Endodermal cell (in vitro differentiated cells): ENCODE data around the gene DYRK1A. TPM values are rescaled to one million over a fixed set of nuclear protein-coding genes. Genes with fewer than 3 reads are reported as not detected.

Source experiments
- DNase-seq: peaks from one replicate; pipeline ENCODE4 v3.0.0-alpha.2; 2017
- H3K27ac ChIP-seq: 2 replicates; pipeline ENCODE4 v1.5.1; 2013; ENCODE audit warnings: mild to moderate bottlenecking, low read depth, low read length, moderate library complexity
- H3K27me3 ChIP-seq: 2 replicates; pipeline ENCODE4 v1.6.1; 2013; ENCODE audit warnings: mild to moderate bottlenecking, low read length, moderate library complexity; ENCODE audit not compliant: insufficient read depth, control insufficient read depth, poor library complexity, severe bottlenecking
- H3K36me3 ChIP-seq: 2 replicates; pipeline ENCODE4 v1.7.0; 2013; ENCODE audit warnings: mild to moderate bottlenecking, low read length, moderate library complexity; ENCODE audit not compliant: control insufficient read depth, insufficient read depth
- H3K4me1 ChIP-seq: one replicate; pipeline ENCODE4 v1.7.0; 2013; ENCODE audit warnings: low read length; ENCODE audit not compliant: control insufficient read depth, insufficient read depth
- H3K4me3 ChIP-seq: 2 replicates; pipeline ENCODE4 v1.5.1; 2013; ENCODE audit warnings: mild to moderate bottlenecking, low read length, moderate library complexity
- H3K9ac ChIP-seq: 2 replicates; pipeline ENCODE4 v1.6.1; 2013; ENCODE audit warnings: mild to moderate bottlenecking, low read length, moderate library complexity; ENCODE audit not compliant: poor library complexity, severe bottlenecking; ENCODE audit errors: extremely low read depth
- H3K9me3 ChIP-seq: 2 replicates; pipeline ENCODE4 v1.6.1; 2013; ENCODE audit warnings: mild to moderate bottlenecking, low read length, moderate library complexity; ENCODE audit not compliant: control insufficient read depth
- H3K27ac Mint-ChIP-seq: 2 replicates; pipeline ENCODE4 v1.8.0; 2020; ENCODE audit warnings: mixed read lengths
- H3K27me3 Mint-ChIP-seq: 2 replicates; pipeline ENCODE4 v1.8.0; 2021; ENCODE audit warnings: mild to moderate bottlenecking, mixed read lengths; ENCODE audit not compliant: insufficient read depth
- H3K36me3 Mint-ChIP-seq: 2 replicates; pipeline ENCODE4 v1.8.0; 2020; ENCODE audit warnings: low read depth, mixed read lengths
- H3K4me1 Mint-ChIP-seq: 2 replicates; pipeline ENCODE4 v1.8.0; 2020; ENCODE audit warnings: mixed read lengths
- H3K4me3 Mint-ChIP-seq: 2 replicates; pipeline ENCODE4 v1.8.0; 2020; ENCODE audit warnings: mild to moderate bottlenecking, moderate library complexity, mixed read lengths
- H3K9me3 Mint-ChIP-seq: 2 replicates; pipeline ENCODE4 v1.8.0; 2020; ENCODE audit warnings: mild to moderate bottlenecking, mixed read lengths
- CTCF ChIP-seq: fragments of 200-600 bp; sonication (generic); conservative IDR thresholded peaks from 2 replicates; pipeline ENCODE4 v1.5.0; 2021; ENCODE audit warnings: antibody characterized with exemption, mild to moderate bottlenecking
- WGBS, 2 experiments: methylation state at CpG; one replicate each; pipeline versions ENCODE4 v1.1.5 to v1.1.7; 2013; ENCODE audit warnings: missing lambda C conversion rate in 2 of 2, mixed read lengths in 1 of 2; ENCODE audit not compliant: insufficient coverage in 1 of 2, insufficient read length in 1 of 2; 5-methylcytosine and 5-hydroxymethylcytosine counted together
- total RNA-seq, 2 donors: library from RNA; stranded (reverse); fragmentation: NEBNext Ultra II Directional in 1 of 2; extraction: Animal tissue kit (Norgen Biotek cat#: 25700) in 1 of 2; gene quantifications; 2 replicates in 1 of 2; 3 replicates in 1 of 2; pipeline ENCODE4 v1.2.1, GENCODE V29; 2021

DYRK1A gene
- total RNA-seq, 2 donors from 2014 or later, result 73.9 to 75.2 TPM

- Mint-ChIP-seq H3K36me3 (peaks cover 73% of the 10 kb centered on the region), H3K4me3 (no peak overlapping the region), H3K27ac (peak overlapping the region; percentile 60), H3K27me3 (no peaks in the 10 kb centered on the region), H3K9me3 (no peaks in the 10 kb centered on the region), H3K4me1 (peaks cover 27% of the 10 kb centered on the region)
- H3K4me3 ChIP-seq, result no peak overlapping the region
- peaks cover 6% of the 10 kb centered on the region for H3K4me1 ChIP-seq
- no peak for TF ChIP-seq CTCF
- no peak for DNase-seq
- no peaks in the 10 kb centered on the region for H3K27me3 ChIP-seq
- peaks cover 87% of the 10 kb centered on the region for H3K36me3 ChIP-seq
- H3K9ac ChIP-seq, result no peak overlapping the region
- H3K9me3 ChIP-seq, result no peaks in the 10 kb centered on the region
- WGBS, 2 experiments, result 92 to 97% methylated on average over 5 to 8 of the region's 8 CpGs
- H3K27ac ChIP-seq, result no peak overlapping the region
Measured at GRCh38 chr21:37514038-37514667, 147.6 kb downstream of the DYRK1A start.

- no peak for TF ChIP-seq CTCF
- WGBS, 2 experiments, result 98 to 100% methylated on average over 2 to 7 of the region's 7 CpGs
Measured at GRCh38 chr21:37516998-37517397, 150.4 kb downstream of the DYRK1A start.

GRCh38 chr21:37520801-37521200, 154.2 kb downstream of the DYRK1A start:
- 89 to 97% methylated on average over 6 to 11 of the region's 11 CpGs for WGBS, 2 experiments
- Histone ChIP-seq H3K9me3 (no peaks in the 10 kb centered on the region), H3K27me3 (no peaks in the 10 kb centered on the region), H3K36me3 (peaks cover 24% of the 10 kb centered on the region), H3K4me3 (no peak overlapping the region), H3K9ac (no peak overlapping the region), H3K4me1 (peaks cover 19% of the 10 kb centered on the region), H3K27ac (no peak overlapping the region)
- Mint-ChIP-seq H3K4me3 (no peak overlapping the region), H3K27me3 (no peaks in the 10 kb centered on the region), H3K27ac (no peak overlapping the region), H3K9me3 (peaks cover 7% of the 10 kb centered on the region), H3K4me1 (peaks cover 41% of the 10 kb centered on the region), H3K36me3 (peaks cover 25% of the 10 kb centered on the region)
- no peak for TF ChIP-seq CTCF
- DNase-seq, result peak; percentile 63

More at GRCh38 chr21:37516998-37517397, 150.4 kb downstream of the DYRK1A start:
- H3K27me3 ChIP-seq, result no peaks in the 10 kb centered on the region
- H3K4me1 ChIP-seq, result peaks cover 15% of the 10 kb centered on the region
- peaks cover 59% of the 10 kb centered on the region for H3K36me3 ChIP-seq
- H3K27ac ChIP-seq, result no peak overlapping the region
- no peak overlapping the region for H3K4me3 ChIP-seq
- no peak overlapping the region for H3K4me3 Mint-ChIP-seq
- H3K27ac Mint-ChIP-seq, result peak overlapping the region; percentile 70
- H3K9me3 ChIP-seq, result no peaks in the 10 kb centered on the region
- peaks cover 47% of the 10 kb centered on the region for H3K4me1 Mint-ChIP-seq
- no peak overlapping the region for H3K9ac ChIP-seq
- no peaks in the 10 kb centered on the region for H3K27me3 Mint-ChIP-seq
- DNase-seq, result no peak
- H3K36me3 Mint-ChIP-seq, result peaks cover 49% of the 10 kb centered on the region
- H3K9me3 Mint-ChIP-seq, result no peaks in the 10 kb centered on the region
